ENCODE measurements around the gene PDLIM3.

GRCh38 chr4:185534511-185534865, 819 bp downstream of the PDLIM3 start:
- TF ChIP-seq CTCF (conservative IDR thresholded peaks at IDR 0.05 in 1 of 2, IDR thresholded peaks at IDR 0.05 in 1 of 2; ENCODE audit: extremely low read depth in 1 of 2, insufficient read depth in 1 of 2, low read depth in 1 of 2, low read length in 2 of 2), result no peak
- TF ChIP-seq EZH2 (IDR thresholded peaks at IDR 0.05; ENCODE audit: borderline replicate concordance, low read length), result no peak

Data from mammary epithelial cell (primary cell).